HepG2 (cell line): Measurements from ENCODE around the gene PMEL. TPM values are rescaled to one million over a fixed set of nuclear protein-coding genes. Genes with fewer than 3 reads are reported as not detected.
"Not testable (repeated sequence)": the region's sequence is repeated elsewhere in the genome, so short reads cannot be mapped to it uniquely, and the experiment has no call there.

Source experiments
- ATAC-seq: fragments of 200-7000 bp; cut with Tn5 transposase; 3 replicates; pipeline ENCODE4 v1.9.1; 2020; ENCODE audit warnings: mild to moderate bottlenecking, moderate library complexity
- BruUV-seq: library from RNA; stranded (reverse); fragments of 400-500 nt; replicated peaks from 2 replicates; lab custom pipeline; 2021; lab: Mats Ljungman, UMichigan
- CTCF ChIA-PET: fragments of 300-600 bp; formaldehyde crosslinking; extraction: SDS; loops from one replicate; lab custom pipeline; 2021; ENCODE audit warnings: low total read pairs, inconsistent platforms, low intra/inter-chr PET ratio; lab: Yijun Ruan, JAX
- POLR2A ChIA-PET: fragments of 350-600 bp; sonication (Branson Sonifier 250); formaldehyde crosslinking; loops from one replicate; lab custom pipeline; 2020; ENCODE audit warnings: antibody characterized with exemption, inconsistent platforms; lab: Yijun Ruan, JAX
- DNase-seq: peaks from one replicate; pipeline ENCODE4 v3.0.0-alpha.2; 2015; ENCODE audit warnings: low spot score
- FAIRE-seq: peaks from 3 replicates; lab custom pipeline; 2011; peaks lifted over from hg19 to GRCh38; lab: Jason Lieb, UNC
- H2AFZ ChIP-seq: one replicate; pipeline ENCODE4 v1.6.1; 2011; ENCODE audit warnings: low read length, inconsistent platforms
- H3K27ac ChIP-seq: fragments of 300-600 bp; 3 replicates; pipeline ENCODE4 v1.8.0; 2011; ENCODE audit warnings: mixed run types, mild to moderate bottlenecking, mixed read lengths, low read length, inconsistent platforms; ENCODE audit not compliant: insufficient read depth; ENCODE audit errors: extremely low read length
- H3K27me3 ChIP-seq, 2 experiments: fragments of 200-600 bp in 1 of 2; 2 replicates in 1 of 2; 3 replicates in 1 of 2; pipeline versions ENCODE4 v1.6.0 to v1.8.0; 2011; ENCODE audit warnings: low read length in 2 of 2, mild to moderate bottlenecking in 2 of 2, moderate library complexity in 2 of 2, inconsistent platforms in 1 of 2; ENCODE audit not compliant: insufficient read depth in 2 of 2, control insufficient read depth in 1 of 2
- H3K36me3 ChIP-seq, 2 experiments: fragments of 200-600 bp in 1 of 2; replicated peaks in 1 of 2; 2 replicates in 1 of 2; 3 replicates in 1 of 2; pipeline versions ENCODE4 v1.5.1 to v1.8.0; 2011; ENCODE audit warnings: low read length in 2 of 2, inconsistent platforms in 1 of 2; ENCODE audit not compliant: insufficient read depth in 2 of 2, control insufficient read depth in 1 of 2
- H3K4me1 ChIP-seq: 2 replicates; pipeline ENCODE4 v1.5.1; 2012; ENCODE audit warnings: low read length, inconsistent platforms; ENCODE audit not compliant: insufficient read depth
- H3K4me2 ChIP-seq: 2 replicates; pipeline ENCODE4 v1.6.0; 2011; ENCODE audit warnings: low read depth, low read length, inconsistent platforms
- H3K4me3 ChIP-seq, 3 experiments: fragments of 200-600 bp in 1 of 3; sonication (generic), shearing (Covaris generic) in 1 of 3; replicated peaks in 1 of 3; 2 replicates each; pipeline ENCODE4 v1.5.1; 2011 to 2016; ENCODE audit warnings: low read length in 3 of 3, inconsistent platforms in 2 of 3, low read depth in 2 of 3, mild to moderate bottlenecking in 2 of 3, control low read depth in 1 of 3, mixed read lengths in 1 of 3; ENCODE audit not compliant: insufficient read depth in 1 of 3
- H3K79me2 ChIP-seq: one replicate; pipeline ENCODE4 v1.6.1; 2011; ENCODE audit warnings: low read length, inconsistent platforms; ENCODE audit not compliant: insufficient read depth
- H3K9ac ChIP-seq: 2 replicates; pipeline ENCODE4 v1.6.0; 2011; ENCODE audit warnings: mild to moderate bottlenecking, low read depth, low read length, inconsistent platforms; ENCODE audit not compliant: insufficient read depth
- H3K9me3 ChIP-seq: 2 replicates; pipeline ENCODE4 v1.5.1; 2012; ENCODE audit warnings: mild to moderate bottlenecking, low read length
- H4K20me1 ChIP-seq: 2 replicates; pipeline ENCODE4 v1.6.0; 2011; ENCODE audit warnings: inconsistent platforms, mild to moderate bottlenecking, low read length, moderate library complexity; ENCODE audit not compliant: insufficient read depth
- MAFF ChIP-seq: IDR thresholded peaks from 2 replicates; pipeline ENCODE4 v1.6.1; 2011; ENCODE audit warnings: low read depth, low read length, improper control_type of control experiment
- MAFK ChIP-seq, 2 experiments: IDR thresholded peaks in 1 of 2; conservative IDR thresholded peaks in 1 of 2; 2 replicates each; pipeline ENCODE4 v1.6.1; 2011; ENCODE audit warnings: improper control_type of control experiment in 2 of 2, low read length in 2 of 2
- MAX ChIP-seq: IDR thresholded peaks from 2 replicates; pipeline ENCODE4 v1.6.1; 2012; ENCODE audit warnings: inconsistent platforms
- NFIB ChIP-seq: sonication (generic); formaldehyde crosslinking; IDR thresholded peaks from 2 replicates; pipeline ENCODE4 v1.9.0; 2021; ENCODE audit warnings: missing genetic modification reagents, mild to moderate bottlenecking, borderline replicate concordance
- XBP1 ChIP-seq: sonication (generic); formaldehyde crosslinking; IDR thresholded peaks from 2 replicates; pipeline ENCODE4 v1.5.0; 2020; ENCODE audit warnings: missing genetic modification reagents
- ZNF121 ChIP-seq: sonication (generic); formaldehyde crosslinking; IDR thresholded peaks from 2 replicates; pipeline ENCODE4 v1.5.0; 2020; ENCODE audit warnings: mild to moderate bottlenecking, missing genetic modification reagents
- WGBS: methylation state at CpG from one replicate; pipeline ENCODE4 v1.1.6; 2017; ENCODE audit warnings: low lambda C conversion rate; 5-methylcytosine and 5-hydroxymethylcytosine counted together
- in situ Hi-C: cut with HindIII; loops from 2 replicates; pipeline ENCODE4 v1.10.0; 2017; ENCODE audit warnings: low pct_unique_long_range_greater_than_20kb; ENCODE audit not compliant: extremely low pct_ligation_motif_present
- intact Hi-C: fragments of 100-400 bp; cut with micrococcal nuclease; formaldehyde crosslinking; loops from one replicate; pipeline ENCODE4 v1.10.0; 2022; ENCODE audit not compliant: unreplicated experiment
- polyA plus RNA-seq, 8 experiments: library from polyadenylated mRNA; depleted of rRNA in 3 of 8; stranded (reverse) in 7 of 8; unstranded in 1 of 8; fragments of >200 nt; fragmentation: Illumina TruSeq in 4 of 8; extraction: Trizol in 4 of 8; gene quantifications; 2 replicates each; pipeline versions ENCODE4 v1.2.1 to v1.2.3, GENCODE V29; 2011 to 2016; ENCODE audit warnings: low read depth in 4 of 8, missing spikeins in 1 of 8, mixed read lengths in 1 of 8; ENCODE audit not compliant: insufficient read depth in 1 of 8
- total RNA-seq, 5 experiments: library from RNA; depleted of rRNA; stranded (reverse); fragments of >200 nt; fragmentation: Illumina TruSeq; extraction: Trizol; gene quantifications; 2 replicates each; pipeline ENCODE4 v1.2.3, GENCODE V29; 2016; ENCODE audit warnings: low read depth in 1 of 5

PMEL gene
- total and polyA plus RNA-seq, 2 of the 13 experiments (the other 11 are each of a cell fraction or from before 2014, with no cell fraction given): 0.49 to 3.3 TPM

GRCh38 chr12:55983232-55983842 is 17.5 kb upstream of the PMEL start:
- no peak overlapping the region for H3K9ac ChIP-seq
- no TSS peak for BruUV-seq
- no peak for ATAC-seq
- no peak for FAIRE-seq
- WGBS: 96% methylated on average over 4 of the region's 4 CpGs
- TF ChIP-seq NFIB (CRISPR knock-in tag) (no peak), MAFK (conservative IDR thresholded peaks at IDR 0.05 in 1 of 2, IDR thresholded peaks at IDR 0.05 in 1 of 2; ENCODE audit: low read length in 2 of 2) (peak in 1 of 2 experiments; percentile 81; a peak in 3 of 4 replicates), MAFF (peak; percentile 64; the same call in 1 of the 2 replicates), XBP1 (CRISPR knock-in tag) (no peak)
- no peak for DNase-seq
- ChIA-PET POLR2A (interaction anchor here (0.9 to 5.6 kb wide), 2 partner anchors 9 to 12 kb away, joined by 4 to 45 read pairs; partner anchors contain the start of gene RAB5B), CTCF (no interaction called here)
- in situ Hi-C loops (no loop called here), intact Hi-C loops (no loop called here)
- H3K4me2 ChIP-seq: no peak overlapping the region
- no peak overlapping the region for H2AFZ ChIP-seq
- no peaks in the 10 kb centered on the region for H3K27me3 ChIP-seq
- no peak overlapping the region for H3K4me3 ChIP-seq
- peaks cover 1 to 21% of the 10 kb centered on the region in 2 experiments; a peak in 4 of 5 replicates for H3K36me3 ChIP-seq
- H4K20me1 ChIP-seq: no peaks in the 10 kb centered on the region
- no peaks in the 10 kb centered on the region for H3K4me1 ChIP-seq
- no peaks in the 10 kb centered on the region for H3K9me3 ChIP-seq
- peaks cover 2% of the 10 kb centered on the region for H3K79me2 ChIP-seq
- no peak overlapping the region for H3K27ac ChIP-seq

GRCh38 chr12:55982319-55982936 is 16.6 kb upstream of the PMEL start:
- H3K4me3 ChIP-seq: no peak overlapping the region
- H3K36me3 ChIP-seq: peaks cover 0 to 21% of the 10 kb centered on the region in 2 experiments; a peak in 4 of 5 replicates
- H3K27ac ChIP-seq: no peak overlapping the region
- ChIA-PET POLR2A (interaction anchor here (0.9 to 5.6 kb wide), 2 partner anchors 8 to 13 kb away, joined by 4 to 45 read pairs; partner anchors contain the start of gene RAB5B), CTCF (no interaction called here)
- H3K9me3 ChIP-seq: no peaks in the 10 kb centered on the region
- H3K79me2 ChIP-seq: peaks cover 8% of the 10 kb centered on the region
- WGBS: 94% methylated on average over 3 of the region's 3 CpGs
- FAIRE-seq: no peak
- H2AFZ ChIP-seq: no peak overlapping the region
- in situ Hi-C loops: no loop called here
- no peaks in the 10 kb centered on the region for H3K27me3 ChIP-seq
- BruUV-seq: no TSS peak
- intact Hi-C loops: no loop called here
- no peak for DNase-seq
- H4K20me1 ChIP-seq: no peaks in the 10 kb centered on the region
- H3K4me1 ChIP-seq: no peaks in the 10 kb centered on the region
- H3K4me2 ChIP-seq: no peak overlapping the region
- TF ChIP-seq ZNF121 (peak; percentile 64), MAX (no peak)
- H3K9ac ChIP-seq: no peak overlapping the region
- ATAC-seq: no peak

GRCh38 chr12:55981882-55982281 is 16.0 kb upstream of the PMEL start:
- ATAC-seq, H3K79me2 ChIP-seq, FAIRE-seq, H3K9me3 ChIP-seq, H2AFZ ChIP-seq, H3K4me2 ChIP-seq, BruUV-seq, H3K9ac ChIP-seq, H4K20me1 ChIP-seq, H3K27ac ChIP-seq, H3K4me3 ChIP-seq, intact Hi-C loops, H3K4me1 ChIP-seq, H3K27me3 ChIP-seq, in situ Hi-C loops, CTCF ChIA-PET, DNase-seq: not testable (repeated sequence)
- H3K36me3 ChIP-seq: peaks cover 0 to 21% of the 10 kb centered on the region in 2 experiments; a peak in 4 of 5 replicates
- POLR2A ChIA-PET: interaction anchor here (5.6 kb wide), 1 partner anchor 8 kb away, joined by 45 read pairs; the partner anchor contains the start of gene RAB5B
- 92% methylated on average over 5 of the region's 5 CpGs for WGBS
